ENCODE results near the gene CD5L. TPM values are rescaled to one million over a fixed set of nuclear protein-coding genes. Genes with fewer than 3 reads are reported as not detected.

The CD5L gene
- total and polyA plus RNA-seq, 9 of the 15 experiments (the other 6 are each of a cell fraction or from before 2014, with no cell fraction given): not detected

DNA sequence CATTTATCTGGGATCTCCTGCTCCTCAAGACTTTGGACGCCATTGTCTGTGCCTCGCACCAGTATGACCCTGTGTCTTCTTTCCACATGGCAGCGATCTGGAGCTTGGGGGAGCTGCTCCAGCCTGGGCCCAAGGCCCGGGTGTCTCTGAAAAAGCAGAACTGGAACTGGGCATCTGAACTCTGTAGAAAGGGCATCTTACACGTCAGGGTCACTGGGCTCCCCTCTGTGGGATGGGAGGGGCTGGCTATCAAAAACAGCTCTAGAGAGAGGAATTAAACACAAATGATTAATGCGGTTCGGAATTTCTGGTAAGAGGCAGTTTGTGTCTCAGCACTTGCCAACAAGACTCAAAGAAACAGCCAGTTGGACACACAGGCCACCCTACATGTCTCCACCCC is 37.8 kb downstream of the CD5L start:
- TF ChIP-seq POLR2G (IDR thresholded peaks at IDR 0.05; ENCODE audit: low read depth, low read length) (no peak), ARHGAP35 (IDR thresholded peaks at IDR 0.05; ENCODE audit: partially characterized antibody) (no peak), RBBP5 (IDR thresholded peaks at IDR 0.05; ENCODE audit: borderline replicate concordance, insufficient read depth, low read length, poor library complexity, severe bottlenecking) (no peak), USF2 (CRISPR knock-in tag; IDR thresholded peaks at IDR 0.05) (no peak), ZSCAN29 (IDR thresholded peaks at IDR 0.05) (no peak), MXD1 (CRISPR knock-in tag; IDR thresholded peaks at IDR 0.05; ENCODE audit: borderline replicate concordance, poor library complexity, severe bottlenecking) (no peak), KDM2B (CRISPR knock-in tag; IDR thresholded peaks at IDR 0.05) (no peak), ZNF354B (CRISPR knock-in tag; IDR thresholded peaks at IDR 0.05) (no peak), CBFA2T3 (IDR thresholded peaks at IDR 0.05) (no peak), ZNF586 (CRISPR knock-in tag; conservative IDR thresholded peaks at IDR 0.05) (no peak)
- TF ChIP-seq, protein P1, sequence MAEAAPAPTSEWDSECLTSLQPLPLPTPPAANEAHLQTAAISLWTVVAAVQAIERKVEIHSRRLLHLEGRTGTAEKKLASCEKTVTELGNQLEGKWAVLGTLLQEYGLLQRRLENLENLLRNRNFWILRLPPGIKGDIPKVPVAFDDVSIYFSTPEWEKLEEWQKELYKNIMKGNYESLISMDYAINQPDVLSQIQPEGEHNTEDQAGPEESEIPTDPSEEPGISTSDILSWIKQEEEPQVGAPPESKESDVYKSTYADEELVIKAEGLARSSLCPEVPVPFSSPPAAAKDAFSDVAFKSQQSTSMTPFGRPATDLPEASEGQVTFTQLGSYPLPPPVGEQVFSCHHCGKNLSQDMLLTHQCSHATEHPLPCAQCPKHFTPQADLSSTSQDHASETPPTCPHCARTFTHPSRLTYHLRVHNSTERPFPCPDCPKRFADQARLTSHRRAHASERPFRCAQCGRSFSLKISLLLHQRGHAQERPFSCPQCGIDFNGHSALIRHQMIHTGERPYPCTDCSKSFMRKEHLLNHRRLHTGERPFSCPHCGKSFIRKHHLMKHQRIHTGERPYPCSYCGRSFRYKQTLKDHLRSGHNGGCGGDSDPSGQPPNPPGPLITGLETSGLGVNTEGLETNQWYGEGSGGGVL (CRISPR knock-in tag; IDR thresholded peaks at IDR 0.05): no peak
- H3K9me1 ChIP-seq (ENCODE audit: control insufficient read depth, insufficient read depth, low read length): no peaks in the 10 kb centered on the region
- no peaks in the 10 kb centered on the region for H3K36me3 ChIP-seq (ENCODE audit: control insufficient read depth, insufficient read depth, low read length)
- in situ Hi-C loops (cut with MboI) (no loop called here), intact Hi-C loops (cut with micrococcal nuclease) (no loop called here)
- no peaks in the 10 kb centered on the region for H3K79me2 ChIP-seq (ENCODE audit: control insufficient read depth, insufficient read depth, low read length)
- ATAC-seq (no peak), FAIRE-seq (no peak), DNase-seq (ENCODE audit: extremely low read depth in 1 of 4, low spot score in 3 of 4) (no peak)
- no peaks in the 10 kb centered on the region for H3K27me3 ChIP-seq (ENCODE audit: control insufficient read depth in 2 of 2, insufficient read depth in 2 of 2, low read length in 2 of 2)
- POLR2A ChIA-PET: interaction anchor here (0.6 kb wide), 1 partner anchor 617 kb away, joined by 3 read pairs; no protein-coding TSS in a partner anchor
- no peak overlapping the region for H3K4me2 ChIP-seq (ENCODE audit: insufficient read depth, low read length)
- no peak overlapping the region for H3K9ac ChIP-seq (ENCODE audit: insufficient read depth in 1 of 2, low read depth in 2 of 2, low read length in 2 of 2)
- no peak overlapping the region for H3K4me3 ChIP-seq
- H2AFZ ChIP-seq (ENCODE audit: low read depth, low read length): no peak overlapping the region
- CTCF ChIA-PET (ENCODE audit: low intra/inter-chr PET ratio): no interaction called here
- no peak overlapping the region for H3K27ac ChIP-seq (ENCODE audit: extremely low read depth, low read depth, low read length)
- no peaks in the 10 kb centered on the region for H3K9me3 ChIP-seq (replicated peaks; ENCODE audit: control insufficient read depth, insufficient read depth, low read depth, low read length)
- H3K4me1 ChIP-seq (replicated peaks in 1 of 2; ENCODE audit: control insufficient read depth in 2 of 2, insufficient read depth in 2 of 2, low read length in 2 of 2): no peaks in the 10 kb centered on the region
- 0% methylated on average over 7 of the region's 7 CpGs for WGBS (ENCODE audit: insufficient coverage, low coverage, missing lambda C conversion rate)
- BruUV-seq (replicated peaks): no TSS peak
- H4K20me1 ChIP-seq (replicated peaks; ENCODE audit: control insufficient read depth, insufficient read depth, low read length): no peaks in the 10 kb centered on the region

All from K562 (cell line).